A673 (cell line): ENCODE data around the gene TBL1X.

ENCODE experiments used
- CTCF ChIP-seq: fragments of 300-800, 200-600 bp; sonication (generic); conservative IDR thresholded peaks from 2 replicates; pipeline ENCODE4 v1.5.1; 2017; ENCODE audit warnings: low read depth, mild to moderate bottlenecking, antibody characterized with exemption, low read length, moderate library complexity, mixed read lengths
- EZH2 ChIP-seq: fragments of 200-600 bp; sonication (generic); IDR thresholded peaks from 2 replicates; pipeline ENCODE4 v1.6.1; 2017; ENCODE audit warnings: borderline replicate concordance, low read depth, mild to moderate bottlenecking, mixed read lengths, antibody characterized with exemption, low read length; ENCODE audit not compliant: poor library complexity, severe bottlenecking

- TF ChIP-seq CTCF (no peak), EZH2 (no peak)
These were observed 177.6 kb downstream of the TBL1X start for GRCh38 chrX:9642270-9642995.
